ENCODE data around the gene PLD4.

The PLD4 gene

GRCh38 chr14:104957146-104958113 lies 32.8 kb downstream of the PLD4 start:
- no peak for DNase-seq

DNA sequence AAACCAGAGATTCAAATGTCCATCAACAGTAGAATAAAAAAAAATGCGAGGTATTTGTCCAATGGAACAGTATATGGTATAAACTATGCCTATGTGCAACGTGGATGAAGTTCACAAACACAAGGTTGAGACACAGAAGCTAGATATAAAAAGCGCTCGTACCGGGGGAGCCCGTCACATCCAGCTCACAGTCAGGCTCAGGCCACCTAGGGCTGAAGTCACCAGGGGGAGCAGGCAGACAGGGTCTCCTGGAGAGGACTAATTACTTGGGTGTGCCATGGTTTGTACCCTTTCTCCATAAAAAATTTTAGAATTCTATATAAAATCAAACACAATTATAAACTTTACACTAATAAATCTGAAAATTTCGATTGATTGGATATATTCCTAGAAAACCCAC lies 39.9 kb downstream of the PLD4 start:
- DNase-seq = no peak

- DNase-seq = no peak
Observed at GRCh38 chr14:104965561-104966231, 41.0 kb downstream of the PLD4 start.

DNA sequence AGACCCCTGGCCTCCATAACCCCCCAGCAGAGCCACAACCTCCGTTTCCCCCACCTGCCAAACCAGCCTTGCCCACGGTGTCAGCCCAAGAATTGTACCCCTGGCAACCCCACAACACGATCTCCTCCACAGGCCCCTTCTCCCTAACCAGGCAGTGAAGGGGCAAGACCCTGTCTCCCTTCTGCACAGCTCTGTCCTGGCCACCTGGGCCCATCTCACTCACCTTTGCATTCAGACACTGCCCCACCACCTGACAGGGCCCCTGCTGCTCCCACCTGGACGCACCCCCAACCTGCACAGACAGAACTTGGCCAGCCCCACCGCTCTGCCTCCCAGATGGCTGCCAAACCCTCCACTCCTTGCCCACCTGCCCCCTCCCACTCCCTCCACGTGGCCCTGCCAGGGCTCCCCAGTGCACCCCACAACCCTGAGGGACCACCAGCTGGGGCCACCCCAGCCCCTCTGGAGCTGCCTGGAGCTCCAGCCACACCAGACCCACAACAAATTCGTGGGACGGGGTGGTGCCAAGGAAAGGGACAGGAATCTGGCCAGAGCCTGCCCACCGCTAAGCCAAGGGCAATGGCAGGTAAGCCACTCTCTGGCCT lies 41.7 kb downstream of the PLD4 start:
- DNase-seq = no peak

- DNase-seq = no peak
Observed at GRCh38 chr14:104966981-104967385, 42.3 kb downstream of the PLD4 start.

DNA sequence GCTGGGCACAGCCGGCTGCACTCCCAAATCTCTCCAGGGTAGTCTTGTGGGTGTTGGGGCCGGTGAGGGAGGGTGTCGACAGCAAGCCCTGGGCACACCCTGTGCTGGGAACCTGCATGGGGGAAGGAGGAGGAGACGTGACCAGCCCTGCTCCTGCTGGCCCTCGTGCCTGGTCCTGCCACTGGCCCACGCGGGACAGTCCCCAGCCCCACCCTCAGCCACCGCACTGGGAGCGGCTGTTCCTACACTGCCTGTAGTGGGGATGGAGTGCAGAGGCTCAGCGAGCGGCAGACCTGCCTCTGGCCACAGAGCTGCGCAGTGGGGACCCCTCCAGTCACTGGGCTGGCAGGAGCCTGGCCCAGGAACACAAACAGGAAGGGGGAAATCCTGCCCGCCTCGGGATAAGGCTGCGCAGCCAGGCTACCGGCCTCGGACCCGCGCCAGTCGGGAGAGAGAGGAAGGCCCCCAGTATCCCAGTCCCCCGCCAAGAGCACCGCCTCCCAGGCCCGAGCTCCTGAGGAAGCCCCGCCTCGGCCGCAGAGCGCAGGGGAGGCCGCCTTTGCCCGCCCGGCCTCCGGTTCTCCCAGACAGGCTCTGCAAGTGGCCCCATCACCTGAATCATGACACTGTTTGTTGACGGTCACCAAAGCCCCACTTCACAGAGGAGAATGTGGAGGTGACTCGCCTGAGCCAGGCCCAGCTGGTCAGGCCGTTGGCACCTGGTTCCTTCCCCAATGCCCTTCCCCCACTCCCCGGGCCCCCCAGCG lies 42.9 kb downstream of the PLD4 start:
- no peak for DNase-seq

DNA sequence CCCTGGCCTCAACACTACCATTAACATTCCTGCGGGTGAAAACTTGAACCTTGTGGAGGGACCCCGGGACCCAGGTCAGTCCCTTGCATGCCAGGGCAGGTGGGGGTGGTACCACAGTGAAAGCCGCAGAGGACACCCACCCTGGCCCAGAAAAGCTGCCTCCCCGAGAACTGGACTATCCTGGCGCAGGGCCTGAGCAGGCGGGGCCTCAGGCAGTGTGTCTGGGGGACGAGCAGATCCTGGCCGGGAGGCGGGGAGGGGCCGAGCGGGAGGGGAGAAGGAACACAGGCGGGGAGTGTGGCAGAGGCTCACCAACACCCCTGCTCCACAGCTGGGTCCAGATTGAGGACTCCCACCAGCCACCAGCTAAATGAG lies 43.5 kb downstream of the PLD4 start:
- DNase-seq = no peak

DNA sequence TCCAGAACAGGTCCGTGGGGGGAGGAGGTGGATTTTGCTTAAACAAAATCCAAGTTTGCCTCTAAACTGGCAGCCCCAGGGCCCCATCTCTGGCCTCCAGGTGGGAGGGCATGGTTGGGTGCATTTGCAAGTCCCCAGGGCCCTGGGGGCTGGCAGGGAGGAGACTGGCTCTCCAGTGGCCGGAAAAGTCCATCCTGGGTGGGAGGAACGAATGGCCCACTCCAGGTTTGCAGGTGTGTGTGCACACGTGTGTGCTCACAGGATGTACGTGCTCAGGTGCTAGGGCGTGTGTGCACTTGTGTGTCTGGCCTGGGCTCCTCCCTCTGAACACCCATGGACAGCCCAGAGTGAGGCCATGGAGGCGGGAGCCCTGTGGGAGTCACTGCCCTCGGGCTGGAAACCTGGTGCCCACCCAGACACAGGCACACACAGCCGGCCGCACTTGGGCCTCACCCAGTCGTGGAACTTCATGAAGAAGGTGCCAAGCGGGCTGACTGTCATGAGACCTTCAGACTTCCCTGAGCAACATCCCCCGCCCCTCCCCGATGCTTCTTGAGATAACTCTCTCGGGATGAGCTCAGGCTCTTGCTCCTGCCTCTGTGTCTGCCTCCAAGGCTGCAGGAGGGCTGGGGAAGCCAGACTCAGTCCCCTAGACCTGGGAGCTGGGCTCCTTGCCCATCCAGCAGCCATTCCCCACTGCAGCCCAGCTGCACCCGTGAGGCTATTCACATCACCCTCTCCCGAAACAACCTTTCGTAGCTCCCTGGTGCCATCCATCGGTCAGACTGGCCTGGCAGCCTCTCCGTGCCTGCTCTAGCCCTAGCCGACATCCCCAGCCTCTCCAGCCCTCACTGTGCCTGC lies 44.1 kb downstream of the PLD4 start:
- no peak for DNase-seq

DNA sequence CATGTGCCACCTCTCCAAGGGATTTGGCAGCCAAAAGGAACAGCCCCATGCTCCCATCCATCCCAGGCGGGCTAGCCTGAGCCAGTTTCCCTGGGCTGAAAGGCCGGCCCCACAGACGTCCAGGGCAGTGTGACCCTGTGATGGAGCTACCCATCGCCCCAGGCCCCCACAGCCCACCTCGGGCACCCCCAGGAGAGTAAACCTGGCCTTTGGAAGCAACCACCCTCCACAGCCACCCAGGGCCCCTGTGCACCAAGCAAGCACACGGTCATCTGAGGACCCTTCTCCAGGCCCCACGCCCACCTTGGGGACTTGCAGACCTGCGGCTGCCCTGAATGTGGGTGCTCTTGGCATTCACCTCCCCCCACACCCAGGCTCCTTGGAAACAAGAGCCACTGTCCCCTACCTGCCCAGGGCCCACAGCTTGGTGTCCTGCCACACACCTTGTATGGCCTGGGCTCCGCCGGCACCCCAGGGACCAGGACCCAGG lies 45.1 kb downstream of the PLD4 start:
- DNase-seq = no peak

GRCh38 chr14:104970231-104971068 lies 45.8 kb downstream of the PLD4 start:
- no peak for DNase-seq

- DNase-seq = no peak
Observed at GRCh38 chr14:104971447-104972240, 47.0 kb downstream of the PLD4 start.

DNA sequence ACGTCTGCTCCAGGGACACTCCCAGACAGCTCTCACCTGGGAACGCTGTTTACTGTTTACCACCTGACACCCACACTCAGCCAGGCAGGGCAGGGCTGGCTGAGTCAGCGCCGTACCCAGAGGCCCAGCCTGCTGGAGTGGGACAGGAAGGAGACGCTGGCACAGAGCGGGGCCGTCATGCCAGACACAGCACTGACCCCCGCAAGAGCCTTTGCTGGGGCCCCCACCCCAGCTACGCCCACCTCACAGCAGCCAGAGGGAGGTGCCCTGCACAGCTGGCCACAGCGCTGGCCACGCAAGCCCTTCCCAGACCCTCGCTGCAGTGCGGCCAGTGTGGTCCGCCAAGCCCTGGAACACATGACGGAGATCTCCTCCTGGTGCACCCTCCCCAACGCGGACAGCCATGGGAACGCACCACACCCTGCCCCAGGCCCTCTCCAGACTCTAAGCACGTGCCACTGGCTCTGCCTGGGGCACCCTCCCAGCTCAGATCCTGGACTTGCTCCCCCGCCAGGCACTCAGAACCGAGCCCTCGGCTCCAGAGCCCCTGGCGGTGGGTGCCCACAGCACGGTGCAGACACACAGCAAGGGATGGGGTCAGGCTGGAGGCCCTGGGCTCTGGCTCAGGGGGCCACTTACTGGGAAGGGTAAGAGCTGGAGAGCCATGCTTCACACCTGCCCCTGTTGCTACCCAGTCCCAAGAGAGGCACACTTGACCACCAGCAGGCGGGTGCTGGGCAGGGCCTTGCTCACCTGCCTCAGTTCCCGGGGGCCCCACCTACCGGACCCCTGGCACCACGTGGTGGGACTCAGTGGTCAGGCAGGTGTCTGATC lies 47.8 kb downstream of the PLD4 start:
- peak; percentile 54 for DNase-seq

DNA sequence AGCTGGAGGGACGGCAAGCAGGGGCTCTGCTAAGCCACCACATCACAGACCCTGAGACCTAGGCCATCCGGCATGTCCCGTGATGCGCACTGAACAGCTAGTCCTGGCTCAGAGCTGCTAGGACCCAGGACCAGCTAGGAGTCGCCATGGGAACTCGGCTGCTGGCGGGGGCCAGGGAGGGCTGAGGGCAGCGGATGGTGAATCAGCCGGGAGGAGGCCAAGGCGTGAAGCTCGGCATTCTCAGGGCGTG lies 48.4 kb downstream of the PLD4 start:
- DNase-seq = peak; percentile 61

DNA sequence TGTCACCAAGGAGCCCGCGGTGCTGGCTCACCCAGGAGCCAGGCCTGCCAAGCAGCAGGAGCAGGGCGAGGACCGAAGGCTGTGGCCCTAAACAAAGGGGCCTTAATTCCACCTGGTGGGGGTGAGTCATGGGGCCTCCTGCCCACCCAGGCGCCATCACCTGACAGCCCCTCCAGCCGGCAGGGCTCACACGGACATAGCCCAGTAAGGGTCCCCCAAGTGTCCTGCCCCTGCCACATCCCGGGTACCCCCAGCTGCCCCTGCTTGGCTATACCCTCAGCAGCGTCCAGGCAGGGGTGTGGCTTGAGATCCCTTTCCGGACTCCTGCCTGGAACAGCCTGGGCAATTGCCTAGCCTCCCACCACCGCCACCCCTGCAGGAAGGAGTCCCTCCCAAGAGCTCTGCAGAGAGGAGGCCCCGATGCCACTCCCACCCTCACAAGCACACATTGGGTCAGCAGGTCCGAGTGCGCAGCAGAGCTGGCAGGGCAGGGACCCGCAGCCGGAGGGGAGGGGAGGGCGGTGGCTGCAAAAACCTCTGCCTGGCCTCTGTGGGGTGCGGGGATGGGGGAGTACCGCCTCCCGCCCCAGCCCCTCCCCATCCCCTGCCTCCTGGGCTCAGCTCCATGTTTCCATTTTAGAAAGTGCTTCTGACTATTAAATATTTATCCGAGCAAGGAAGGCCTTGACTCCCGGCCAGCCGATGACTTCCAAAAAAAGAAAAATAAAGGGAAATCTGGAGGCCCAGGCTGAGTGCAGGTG lies 48.9 kb downstream of the PLD4 start:
- no peak for DNase-seq

DNA sequence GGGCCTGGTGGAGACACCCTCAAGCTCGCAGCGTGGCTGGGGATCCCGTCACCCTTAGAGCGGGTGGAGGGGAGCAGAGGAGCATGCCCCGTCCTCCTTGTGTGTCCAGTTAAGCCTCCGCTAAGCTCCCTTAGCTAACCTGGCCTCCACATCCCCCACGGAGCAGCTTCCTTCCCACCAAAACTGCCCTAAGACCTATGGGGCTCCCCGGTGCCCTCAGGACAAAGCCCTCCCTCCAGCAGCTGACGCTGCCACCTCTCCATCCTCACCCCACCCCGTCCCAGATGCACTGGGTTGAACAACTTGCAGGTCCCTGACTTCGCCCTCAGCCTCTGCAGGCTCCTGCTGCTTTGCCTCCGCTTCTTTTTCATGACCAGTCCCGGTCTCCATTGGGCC lies 49.5 kb downstream of the PLD4 start:
- no peak for DNase-seq

GRCh38 chr14:104974665-104975390 lies 50.1 kb downstream of the PLD4 start:
- DNase-seq = no peak

- DNase-seq = no peak
Observed at GRCh38 chr14:104975481-104976197, 51.0 kb downstream of the PLD4 start.

Data from COR-L47 (cell line).